Endothelial cell of umbilical vein (primary cell): Measurements from ENCODE around the gene KCNMA1.

ENCODE experiments used
- EZH2 ChIP-seq: IDR thresholded peaks from 2 replicates; pipeline ENCODE4 v1.6.1; 2012; ENCODE audit warnings: borderline replicate concordance, low read depth, mild to moderate bottlenecking, moderate library complexity, low read length, inconsistent platforms; ENCODE audit not compliant: severe bottlenecking
- GATA2 ChIP-seq: IDR thresholded peaks from 2 replicates; pipeline ENCODE4 v1.7.0; 2011; ENCODE audit warnings: low read depth, mild to moderate bottlenecking, moderate library complexity, mixed read lengths, low read length; ENCODE audit not compliant: insufficient read length, insufficient read depth
- MAX ChIP-seq: IDR thresholded peaks from 2 replicates; pipeline ENCODE4 v1.6.1; 2011; ENCODE audit not compliant: insufficient read depth, insufficient read length
- TF ChIP-seq, protein P1 (sequence below), 2 donors: IDR thresholded peaks; 1 replicate in 1 of 2; 2 replicates in 1 of 2; pipeline ENCODE4 v1.5.1; 2011; ENCODE audit warnings: low read length in 2 of 2, mild to moderate bottlenecking in 2 of 2, moderate library complexity in 2 of 2, control low read depth in 1 of 2, inconsistent platforms in 1 of 2, low read depth in 1 of 2; ENCODE audit not compliant: insufficient read depth in 1 of 2; ENCODE audit errors: extremely low read depth in 1 of 2

DNA sequence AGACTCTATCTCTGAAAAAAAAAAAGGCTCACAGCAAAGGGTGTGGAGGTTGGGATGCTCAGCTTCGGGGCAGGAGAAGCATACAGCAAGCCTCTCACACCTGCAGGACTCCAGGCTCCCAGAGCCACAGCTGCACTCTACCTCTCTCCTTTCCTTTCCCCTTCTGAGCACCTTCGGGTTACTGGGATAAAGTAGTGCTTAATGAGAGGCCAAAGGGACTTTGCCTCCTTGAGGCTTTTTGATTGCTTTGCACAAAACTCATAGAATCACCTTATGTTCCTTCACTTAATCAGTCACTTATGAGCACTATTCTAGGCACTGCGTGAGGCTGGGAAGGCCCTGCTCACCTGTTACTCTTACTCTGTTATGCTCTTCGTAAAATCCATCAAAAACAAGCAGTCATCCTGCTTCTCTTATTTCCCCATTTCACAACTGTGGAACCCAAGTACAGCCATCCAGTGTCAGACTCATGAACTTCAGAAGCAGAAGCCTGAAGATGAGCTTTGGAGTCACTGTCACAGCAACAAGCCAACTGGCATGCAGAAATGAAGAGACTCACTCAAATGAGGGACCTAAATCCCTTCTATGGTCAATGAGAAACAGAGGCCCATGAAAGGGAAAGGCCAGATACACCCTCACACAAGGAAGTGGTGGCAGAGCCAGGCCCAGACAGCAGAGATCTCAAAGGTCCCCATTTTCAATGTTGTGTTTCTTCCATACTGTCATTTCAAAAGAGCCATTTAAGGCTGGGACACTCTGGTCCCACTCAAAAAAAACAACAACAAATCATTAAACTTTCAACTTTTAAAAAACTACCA is 205.4 kb downstream of the KCNMA1 start:
- TF ChIP-seq, protein P1, sequence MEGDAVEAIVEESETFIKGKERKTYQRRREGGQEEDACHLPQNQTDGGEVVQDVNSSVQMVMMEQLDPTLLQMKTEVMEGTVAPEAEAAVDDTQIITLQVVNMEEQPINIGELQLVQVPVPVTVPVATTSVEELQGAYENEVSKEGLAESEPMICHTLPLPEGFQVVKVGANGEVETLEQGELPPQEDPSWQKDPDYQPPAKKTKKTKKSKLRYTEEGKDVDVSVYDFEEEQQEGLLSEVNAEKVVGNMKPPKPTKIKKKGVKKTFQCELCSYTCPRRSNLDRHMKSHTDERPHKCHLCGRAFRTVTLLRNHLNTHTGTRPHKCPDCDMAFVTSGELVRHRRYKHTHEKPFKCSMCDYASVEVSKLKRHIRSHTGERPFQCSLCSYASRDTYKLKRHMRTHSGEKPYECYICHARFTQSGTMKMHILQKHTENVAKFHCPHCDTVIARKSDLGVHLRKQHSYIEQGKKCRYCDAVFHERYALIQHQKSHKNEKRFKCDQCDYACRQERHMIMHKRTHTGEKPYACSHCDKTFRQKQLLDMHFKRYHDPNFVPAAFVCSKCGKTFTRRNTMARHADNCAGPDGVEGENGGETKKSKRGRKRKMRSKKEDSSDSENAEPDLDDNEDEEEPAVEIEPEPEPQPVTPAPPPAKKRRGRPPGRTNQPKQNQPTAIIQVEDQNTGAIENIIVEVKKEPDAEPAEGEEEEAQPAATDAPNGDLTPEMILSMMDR (IDR thresholded peaks at IDR 0.05; ENCODE audit: extremely low read depth in 1 of 2, insufficient read depth in 1 of 2, low read depth in 1 of 2, low read length in 2 of 2) = no peak
- TF ChIP-seq MAX (no peak), EZH2 (no peak), GATA2 (no peak)
